Mesenchymal stem cell (in vitro differentiated cells and primary cell): ENCODE data around the gene CFAP92.
A peak's percentile ranks its signal among the peaks of the same experiment; 100 is the strongest.

Experiments used
- DNase-seq: peaks from one replicate; pipeline ENCODE4 v3.0.0-alpha.2; 2013
- H2AFZ ChIP-seq: one replicate; pipeline ENCODE4 v1.6.1; 2013; ENCODE audit warnings: low read depth, mild to moderate bottlenecking, control low read depth, inconsistent platforms, low read length, moderate library complexity
- H2AK5ac ChIP-seq: 2 replicates; pipeline ENCODE4 v1.6.1; 2013; ENCODE audit warnings: low read length, moderate library complexity, mild to moderate bottlenecking, inconsistent platforms; ENCODE audit not compliant: severe bottlenecking
- H2BK120ac ChIP-seq: one replicate; pipeline ENCODE4 v1.6.1; 2013; ENCODE audit warnings: low read depth, mild to moderate bottlenecking, inconsistent platforms, low read length, moderate library complexity
- H2BK12ac ChIP-seq, 2 experiments: one replicate each; pipeline ENCODE4 v1.6.1; 2013; ENCODE audit warnings: inconsistent platforms in 2 of 2, low read length in 2 of 2, mild to moderate bottlenecking in 2 of 2, moderate library complexity in 2 of 2, control low read depth in 1 of 2
- H2BK15ac ChIP-seq: one replicate; pipeline ENCODE4 v1.6.1; 2013; ENCODE audit warnings: mild to moderate bottlenecking, low read depth, inconsistent platforms; ENCODE audit not compliant: poor library complexity, severe bottlenecking
- H2BK5ac ChIP-seq: 2 replicates; pipeline ENCODE4 v1.6.1; 2013; ENCODE audit warnings: low read depth, mild to moderate bottlenecking, low read length, control low read depth, inconsistent platforms; ENCODE audit not compliant: poor library complexity, severe bottlenecking
- H3K14ac ChIP-seq, 2 experiments: one replicate each; pipeline ENCODE4 v1.6.1; 2013; ENCODE audit warnings: inconsistent platforms in 2 of 2, low read length in 2 of 2, control low read depth in 1 of 2, mild to moderate bottlenecking in 1 of 2, moderate library complexity in 1 of 2
- H3K18ac ChIP-seq, 2 experiments: one replicate each; pipeline ENCODE4 v1.6.1; 2013; ENCODE audit warnings: inconsistent platforms in 2 of 2, low read length in 2 of 2, control low read depth in 1 of 2, low read depth in 1 of 2, mild to moderate bottlenecking in 1 of 2
- H3K23ac ChIP-seq, 2 experiments: one replicate each; pipeline ENCODE4 v1.6.1; 2013; ENCODE audit warnings: inconsistent platforms in 2 of 2, low read length in 2 of 2, mild to moderate bottlenecking in 2 of 2, moderate library complexity in 2 of 2, control low read depth in 1 of 2
- H3K27ac ChIP-seq: 2 replicates; pipeline ENCODE4 v1.5.1; 2013; ENCODE audit warnings: mild to moderate bottlenecking, moderate library complexity, low read length, control low read depth, inconsistent platforms; ENCODE audit not compliant: poor library complexity, severe bottlenecking
- H3K27me3 ChIP-seq, 2 experiments: 2 replicates each; pipeline versions ENCODE4 v1.6.1 to v1.7.0; 2013; ENCODE audit warnings: low read length in 2 of 2, mild to moderate bottlenecking in 2 of 2, moderate library complexity in 2 of 2, control low read depth in 1 of 2, inconsistent platforms in 1 of 2; ENCODE audit not compliant: control insufficient read depth in 1 of 2, insufficient read depth in 1 of 2
- H3K36me3 ChIP-seq, 2 experiments: 2 replicates each; pipeline versions ENCODE4 v1.6.1 to v1.7.0; 2013; ENCODE audit warnings: low read length in 2 of 2, control low read depth in 1 of 2, inconsistent platforms in 1 of 2, low read depth in 1 of 2, mild to moderate bottlenecking in 1 of 2; ENCODE audit not compliant: insufficient read depth in 2 of 2, control insufficient read depth in 1 of 2
- H3K4ac ChIP-seq, 2 experiments: one replicate each; pipeline ENCODE4 v1.6.1; 2013; ENCODE audit warnings: inconsistent platforms in 2 of 2, low read length in 2 of 2, mild to moderate bottlenecking in 2 of 2, moderate library complexity in 2 of 2, control low read depth in 1 of 2, low read depth in 1 of 2
- H3K4me1 ChIP-seq: 2 replicates; pipeline ENCODE4 v1.6.1; 2013; ENCODE audit warnings: low read depth, low read length, control low read depth; ENCODE audit not compliant: control insufficient read depth, insufficient read depth
- H3K4me2 ChIP-seq: 2 replicates; pipeline ENCODE4 v1.6.1; 2013; ENCODE audit warnings: low read length, mild to moderate bottlenecking, inconsistent platforms; ENCODE audit not compliant: poor library complexity, severe bottlenecking
- H3K4me3 ChIP-seq, 2 experiments: 2 replicates each; pipeline versions ENCODE4 v1.5.1 to v1.7.0; 2013; ENCODE audit warnings: low read length in 2 of 2, mild to moderate bottlenecking in 2 of 2, control low read depth in 1 of 2, low read depth in 1 of 2; ENCODE audit not compliant: insufficient read depth in 1 of 2
- H3K79me1 ChIP-seq: replicated peaks from 2 replicates; pipeline ENCODE4 v1.6.1; 2013; ENCODE audit warnings: mild to moderate bottlenecking, control low read depth, low read length, inconsistent platforms; ENCODE audit not compliant: poor library complexity, severe bottlenecking
- H3K9ac ChIP-seq: 2 replicates; pipeline ENCODE4 v1.7.0; 2013; ENCODE audit warnings: mild to moderate bottlenecking, low read length, moderate library complexity
- H3K9me3 ChIP-seq: 2 replicates; pipeline ENCODE4 v1.7.0; 2013; ENCODE audit warnings: mild to moderate bottlenecking, low read length; ENCODE audit not compliant: control insufficient read depth
- H4K8ac ChIP-seq: one replicate; pipeline ENCODE4 v1.6.1; 2013; ENCODE audit warnings: inconsistent platforms, mild to moderate bottlenecking, low read length, moderate library complexity
- H4K91ac ChIP-seq: one replicate; pipeline ENCODE4 v1.6.1; 2013; ENCODE audit warnings: mild to moderate bottlenecking, low read length, inconsistent platforms
- WGBS: methylation state at CpG from one replicate; pipeline ENCODE4 v1.1.7; 2013; ENCODE audit warnings: mixed read lengths; 5-methylcytosine and 5-hydroxymethylcytosine counted together

CFAP92 gene

GRCh38 chr3:128965280-128965679 lies 28.6 kb downstream of the CFAP92 start:
- H2BK5ac ChIP-seq = no peak overlapping the region
- WGBS = 91% methylated on average over 9 of the region's 9 CpGs
- H3K9me3 ChIP-seq = no peaks in the 10 kb centered on the region
- H4K8ac ChIP-seq = no peak overlapping the region
- H3K4ac ChIP-seq = no peak overlapping the region
- H3K4me3 ChIP-seq = no peak overlapping the region
- peaks cover 16 to 24% of the 10 kb centered on the region in 2 experiments for H3K27me3 ChIP-seq
- H2BK12ac ChIP-seq = no peak overlapping the region
- no peaks in the 10 kb centered on the region for H3K36me3 ChIP-seq
- H3K79me1 ChIP-seq = no peaks in the 10 kb centered on the region
- H3K18ac ChIP-seq = no peak overlapping the region
- no peak overlapping the region for H2BK15ac ChIP-seq
- H4K91ac ChIP-seq = no peak overlapping the region
- no peak overlapping the region for H2AFZ ChIP-seq
- no peak overlapping the region for H3K9ac ChIP-seq
- DNase-seq = no peak
- H3K4me2 ChIP-seq = no peak overlapping the region
- no peaks in the 10 kb centered on the region for H3K4me1 ChIP-seq
- no peak overlapping the region for H3K23ac ChIP-seq
- H2AK5ac ChIP-seq = no peak overlapping the region
- H3K14ac ChIP-seq = no peak overlapping the region
- no peak overlapping the region for H2BK120ac ChIP-seq
- H3K27ac ChIP-seq = no peak overlapping the region

DNA sequence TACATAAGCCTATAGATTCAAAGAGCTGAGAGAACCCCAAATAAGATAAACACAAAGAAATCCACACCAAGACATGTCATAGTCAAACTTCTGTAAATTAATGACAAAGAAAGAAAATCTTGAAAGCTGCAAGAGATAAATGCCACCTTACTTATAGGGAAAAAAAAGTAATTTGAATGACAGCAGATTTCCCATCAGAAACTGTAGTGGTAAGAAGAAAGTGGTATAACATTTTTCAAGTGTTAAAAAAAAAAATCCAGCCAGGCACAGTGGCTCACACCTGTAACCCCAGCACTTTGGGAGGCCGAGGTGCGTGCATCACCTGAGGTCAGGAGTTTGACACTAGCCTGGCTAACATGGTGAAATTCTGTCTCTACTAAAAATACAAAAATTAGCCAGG lies 37.4 kb downstream of the CFAP92 start:
- H4K91ac ChIP-seq = no peak overlapping the region
- no peak overlapping the region for H3K18ac ChIP-seq
- H3K4me1 ChIP-seq = no peaks in the 10 kb centered on the region
- no peak for DNase-seq
- no peak overlapping the region for H2AK5ac ChIP-seq
- no peak overlapping the region for H2BK120ac ChIP-seq
- no peak overlapping the region for H2AFZ ChIP-seq
- H3K14ac ChIP-seq = no peak overlapping the region
- no peak overlapping the region for H3K4ac ChIP-seq
- no peaks in the 10 kb centered on the region for H3K36me3 ChIP-seq
- H3K79me1 ChIP-seq = no peaks in the 10 kb centered on the region
- no peak overlapping the region for H2BK15ac ChIP-seq
- H4K8ac ChIP-seq = no peak overlapping the region
- peaks cover 23% of the 10 kb centered on the region for H3K9me3 ChIP-seq
- no peak overlapping the region for H2BK12ac ChIP-seq
- no peak overlapping the region for H3K4me3 ChIP-seq
- H2BK5ac ChIP-seq = no peak overlapping the region
- no peak overlapping the region for H3K27ac ChIP-seq
- WGBS = 91% methylated on average over 2 of the region's 2 CpGs
- no peak overlapping the region for H3K23ac ChIP-seq
- H3K4me2 ChIP-seq = no peak overlapping the region
- H3K9ac ChIP-seq = no peak overlapping the region
- H3K27me3 ChIP-seq = peaks cover 7 to 20% of the 10 kb centered on the region in 2 experiments

DNA sequence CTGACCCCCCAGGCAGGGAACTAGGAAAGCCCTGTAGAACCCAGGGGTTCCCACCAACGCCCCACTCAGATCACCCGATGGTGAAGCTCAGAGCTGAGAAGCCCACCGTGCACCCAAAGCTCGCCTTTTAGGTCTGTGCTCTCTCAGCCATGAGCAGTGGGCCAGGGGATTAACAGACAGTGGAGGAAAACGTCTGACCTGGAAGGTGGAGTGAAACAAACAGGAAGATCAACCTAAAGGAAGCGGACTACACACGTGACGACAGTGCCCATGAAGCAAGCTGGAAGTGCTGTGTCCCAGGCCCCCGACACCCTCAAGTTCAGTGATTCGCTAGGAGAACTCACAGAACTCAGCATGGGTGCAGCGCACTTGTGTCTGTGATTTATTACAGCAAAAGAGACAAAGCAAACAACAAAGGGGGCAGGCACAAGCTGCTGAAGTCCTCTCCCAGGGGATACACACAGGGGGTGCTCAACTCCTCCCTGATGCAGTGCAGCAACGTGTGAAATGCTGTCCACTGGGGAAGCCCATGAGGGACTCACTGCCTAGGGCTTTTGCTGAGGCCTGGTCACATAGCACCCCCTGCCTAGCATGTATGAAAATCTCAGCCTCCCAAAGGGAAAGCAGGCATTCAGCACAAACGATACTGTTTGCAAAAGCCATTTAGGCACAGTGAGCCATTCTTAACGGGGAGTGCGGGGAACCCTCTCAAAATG lies 43.5 kb downstream of the CFAP92 start:
- H2BK15ac ChIP-seq = no peak overlapping the region
- H2AK5ac ChIP-seq = no peak overlapping the region
- no peak overlapping the region for H3K18ac ChIP-seq

DNA sequence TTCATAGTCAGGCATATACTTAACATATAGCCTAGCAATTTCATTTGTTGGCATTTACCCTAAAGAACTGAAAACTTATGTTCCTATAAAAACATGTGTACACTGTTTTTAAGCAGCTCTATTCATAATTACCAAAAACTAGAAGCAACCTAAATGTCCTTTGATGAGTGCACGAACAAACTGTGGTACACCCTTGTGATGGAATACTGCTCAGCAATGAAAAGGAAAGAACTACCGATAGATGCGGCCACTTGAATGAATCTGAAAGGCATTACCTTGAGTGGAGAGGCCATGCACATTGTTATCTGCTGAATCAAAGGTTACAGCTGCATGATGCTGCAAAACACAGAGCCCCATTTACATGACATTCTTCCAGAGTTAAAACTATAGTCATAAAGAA lies 44.7 kb downstream of the CFAP92 start:
- no peak for DNase-seq
- WGBS = 89% methylated on average over 3 of the region's 3 CpGs
- no peak overlapping the region for H2AK5ac ChIP-seq
- no peaks in the 10 kb centered on the region for H3K36me3 ChIP-seq
- H3K18ac ChIP-seq = no peak overlapping the region
- no peak overlapping the region for H2BK5ac ChIP-seq
- no peaks in the 10 kb centered on the region for H3K4me1 ChIP-seq
- no peak overlapping the region for H3K4me3 ChIP-seq
- H3K9me3 ChIP-seq = no peaks in the 10 kb centered on the region
- H2BK15ac ChIP-seq = no peak overlapping the region
- no peak overlapping the region for H3K23ac ChIP-seq
- H3K14ac ChIP-seq = no peak overlapping the region
- H3K9ac ChIP-seq = no peak overlapping the region
- H4K8ac ChIP-seq = no peak overlapping the region
- H3K4me2 ChIP-seq = no peak overlapping the region
- no peak overlapping the region for H2AFZ ChIP-seq
- H2BK12ac ChIP-seq = no peak overlapping the region
- peaks cover 23 to 28% of the 10 kb centered on the region in 2 experiments for H3K27me3 ChIP-seq
- no peaks in the 10 kb centered on the region for H3K79me1 ChIP-seq
- no peak overlapping the region for H2BK120ac ChIP-seq
- no peak overlapping the region for H3K4ac ChIP-seq
- H4K91ac ChIP-seq = no peak overlapping the region
- H3K27ac ChIP-seq = no peak overlapping the region

More for the DNA sequence above, 43.5 kb downstream of the CFAP92 start:
- no peaks in the 10 kb centered on the region for H3K4me1 ChIP-seq
- no peak overlapping the region for H4K91ac ChIP-seq
- 75% methylated on average over 15 of the region's 15 CpGs for WGBS
- H3K23ac ChIP-seq = no peak overlapping the region
- no peak overlapping the region for H3K4ac ChIP-seq
- no peak overlapping the region for H3K27ac ChIP-seq
- peaks cover 13 to 16% of the 10 kb centered on the region in 2 experiments for H3K27me3 ChIP-seq
- H3K36me3 ChIP-seq = no peaks in the 10 kb centered on the region
- no peaks in the 10 kb centered on the region for H3K9me3 ChIP-seq
- no peak overlapping the region for H2AFZ ChIP-seq
- H2BK120ac ChIP-seq = no peak overlapping the region
- H3K4me2 ChIP-seq = no peak overlapping the region
- H3K79me1 ChIP-seq = no peaks in the 10 kb centered on the region
- no peak overlapping the region for H3K14ac ChIP-seq
- DNase-seq = peak; percentile 19
- H3K4me3 ChIP-seq = no peak overlapping the region
- H2BK5ac ChIP-seq = no peak overlapping the region
- H4K8ac ChIP-seq = no peak overlapping the region
- H2BK12ac ChIP-seq = no peak overlapping the region
- no peak overlapping the region for H3K9ac ChIP-seq
